HG03196 (cell line): Measurements from ENCODE around the gene SRBD1.

Source experiments
- ATAC-seq: cut with Tn5 transposase; IDR thresholded peaks from one replicate; pipeline ENCODE4 v1.9.1; 2021; ENCODE audit not compliant: unreplicated experiment

The SRBD1 gene

GRCh38 chr2:45554742-45555140 lies 56.3 kb downstream of the SRBD1 start:
- ATAC-seq, result no peak

GRCh38 chr2:45554073-45554741 lies 56.9 kb downstream of the SRBD1 start:
- no peak for ATAC-seq

- ATAC-seq, result no peak
Measured at GRCh38 chr2:45551862-45552261, 59.2 kb downstream of the SRBD1 start.

GRCh38 chr2:45545943-45546342 lies 65.1 kb downstream of the SRBD1 start:
- ATAC-seq, result no peak

GRCh38 chr2:45543257-45543656 lies 67.8 kb downstream of the SRBD1 start:
- no peak for ATAC-seq

GRCh38 chr2:45542013-45542412 lies 69.1 kb downstream of the SRBD1 start:
- ATAC-seq, result no peak

- ATAC-seq, result no peak
Measured at GRCh38 chr2:45541450-45541849, 69.6 kb downstream of the SRBD1 start.

- ATAC-seq, result no peak
Measured at GRCh38 chr2:45540942-45541341, 70.1 kb downstream of the SRBD1 start.

GRCh38 chr2:45533771-45534170 lies 77.3 kb downstream of the SRBD1 start:
- no peak for ATAC-seq

- no peak for ATAC-seq
Measured at GRCh38 chr2:45532181-45532580, 78.9 kb downstream of the SRBD1 start.

- ATAC-seq, result no peak
Measured at GRCh38 chr2:45524016-45524415, 87.1 kb downstream of the SRBD1 start.

- ATAC-seq, result no peak
Measured at GRCh38 chr2:45518546-45518945, 92.5 kb downstream of the SRBD1 start.

- ATAC-seq, result no peak
Measured at GRCh38 chr2:45510701-45511420, 100.2 kb downstream of the SRBD1 start.

GRCh38 chr2:45506756-45507155 lies 104.3 kb downstream of the SRBD1 start:
- no peak for ATAC-seq

GRCh38 chr2:45505138-45505537 lies 105.9 kb downstream of the SRBD1 start:
- ATAC-seq, result no peak

- ATAC-seq, result no peak
Measured at GRCh38 chr2:45498661-45499550, 112.2 kb downstream of the SRBD1 start.

- ATAC-seq, result no peak
Measured at GRCh38 chr2:45497355-45497754, 113.7 kb downstream of the SRBD1 start.

GRCh38 chr2:45496869-45497268 lies 114.2 kb downstream of the SRBD1 start:
- ATAC-seq, result no peak

GRCh38 chr2:45494978-45495293 lies 116.1 kb downstream of the SRBD1 start:
- ATAC-seq, result no peak

- ATAC-seq, result no peak
Measured at GRCh38 chr2:45494275-45494977, 116.6 kb downstream of the SRBD1 start.

- ATAC-seq, result no peak
Measured at GRCh38 chr2:45484965-45485364, 126.1 kb downstream of the SRBD1 start.
